Endothelial cell (in vitro differentiated cells): ENCODE results near the gene ARHGAP26. TPM values are rescaled to one million over a fixed set of nuclear protein-coding genes. Genes with fewer than 3 reads are reported as not detected.

Source experiments
- DNase-seq: peaks from one replicate; pipeline ENCODE4 v3.0.0; 2021; ENCODE audit warnings: low spot score
- H3K27ac Mint-ChIP-seq: one replicate; pipeline ENCODE4 v1.8.0; 2021; ENCODE audit warnings: mixed read lengths, inconsistent platforms; ENCODE audit not compliant: unreplicated experiment
- H3K27me3 Mint-ChIP-seq: one replicate; pipeline ENCODE4 v1.8.0; 2021; ENCODE audit warnings: mild to moderate bottlenecking, moderate library complexity, mixed read lengths, inconsistent platforms; ENCODE audit not compliant: unreplicated experiment
- H3K36me3 Mint-ChIP-seq: one replicate; pipeline ENCODE4 v1.8.0; 2021; ENCODE audit warnings: mild to moderate bottlenecking, low read depth, mixed read lengths, inconsistent platforms; ENCODE audit not compliant: unreplicated experiment
- H3K4me1 Mint-ChIP-seq: one replicate; pipeline ENCODE4 v1.8.0; 2021; ENCODE audit warnings: mild to moderate bottlenecking, mixed read lengths, inconsistent platforms; ENCODE audit not compliant: unreplicated experiment
- H3K4me3 Mint-ChIP-seq: one replicate; pipeline ENCODE4 v1.8.0; 2021; ENCODE audit warnings: mild to moderate bottlenecking, mixed read lengths, inconsistent platforms; ENCODE audit not compliant: unreplicated experiment
- H3K9me3 Mint-ChIP-seq: one replicate; pipeline ENCODE4 v1.8.0; 2021; ENCODE audit warnings: mixed read lengths, inconsistent platforms; ENCODE audit not compliant: unreplicated experiment
- CTCF ChIP-seq: fragments of 200-600 bp; sonication (generic); IDR thresholded peaks from one replicate; pipeline ENCODE4 v1.5.0; 2021; ENCODE audit warnings: antibody characterized with exemption; ENCODE audit not compliant: unreplicated experiment
- long read RNA-seq: library from polyadenylated mRNA; unstranded; transcript quantifications from one replicate; pipeline ENCODE4 v2.0.0, GENCODE V29; 2020; ENCODE audit not compliant: unreplicated experiment
- total RNA-seq: library from RNA; stranded (reverse); fragmentation: NEBNext Ultra II Directional; extraction: Animal tissue kit (Norgen Biotek cat#: 25700); gene quantifications from one replicate; pipeline ENCODE4 v1.2.1, GENCODE V29; 2021; ENCODE audit not compliant: unreplicated experiment

The ARHGAP26 gene, protein sequence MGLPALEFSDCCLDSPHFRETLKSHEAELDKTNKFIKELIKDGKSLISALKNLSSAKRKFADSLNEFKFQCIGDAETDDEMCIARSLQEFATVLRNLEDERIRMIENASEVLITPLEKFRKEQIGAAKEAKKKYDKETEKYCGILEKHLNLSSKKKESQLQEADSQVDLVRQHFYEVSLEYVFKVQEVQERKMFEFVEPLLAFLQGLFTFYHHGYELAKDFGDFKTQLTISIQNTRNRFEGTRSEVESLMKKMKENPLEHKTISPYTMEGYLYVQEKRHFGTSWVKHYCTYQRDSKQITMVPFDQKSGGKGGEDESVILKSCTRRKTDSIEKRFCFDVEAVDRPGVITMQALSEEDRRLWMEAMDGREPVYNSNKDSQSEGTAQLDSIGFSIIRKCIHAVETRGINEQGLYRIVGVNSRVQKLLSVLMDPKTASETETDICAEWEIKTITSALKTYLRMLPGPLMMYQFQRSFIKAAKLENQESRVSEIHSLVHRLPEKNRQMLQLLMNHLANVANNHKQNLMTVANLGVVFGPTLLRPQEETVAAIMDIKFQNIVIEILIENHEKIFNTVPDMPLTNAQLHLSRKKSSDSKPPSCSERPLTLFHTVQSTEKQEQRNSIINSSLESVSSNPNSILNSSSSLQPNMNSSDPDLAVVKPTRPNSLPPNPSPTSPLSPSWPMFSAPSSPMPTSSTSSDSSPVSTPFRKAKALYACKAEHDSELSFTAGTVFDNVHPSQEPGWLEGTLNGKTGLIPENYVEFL
- total RNA-seq: 81.5 TPM
- long read RNA-seq, partial matches to known transcripts: 1 of 4 reads
- long read RNA-seq, other reads (novel, unspliced or antisense): 3 of 4 reads

DNA sequence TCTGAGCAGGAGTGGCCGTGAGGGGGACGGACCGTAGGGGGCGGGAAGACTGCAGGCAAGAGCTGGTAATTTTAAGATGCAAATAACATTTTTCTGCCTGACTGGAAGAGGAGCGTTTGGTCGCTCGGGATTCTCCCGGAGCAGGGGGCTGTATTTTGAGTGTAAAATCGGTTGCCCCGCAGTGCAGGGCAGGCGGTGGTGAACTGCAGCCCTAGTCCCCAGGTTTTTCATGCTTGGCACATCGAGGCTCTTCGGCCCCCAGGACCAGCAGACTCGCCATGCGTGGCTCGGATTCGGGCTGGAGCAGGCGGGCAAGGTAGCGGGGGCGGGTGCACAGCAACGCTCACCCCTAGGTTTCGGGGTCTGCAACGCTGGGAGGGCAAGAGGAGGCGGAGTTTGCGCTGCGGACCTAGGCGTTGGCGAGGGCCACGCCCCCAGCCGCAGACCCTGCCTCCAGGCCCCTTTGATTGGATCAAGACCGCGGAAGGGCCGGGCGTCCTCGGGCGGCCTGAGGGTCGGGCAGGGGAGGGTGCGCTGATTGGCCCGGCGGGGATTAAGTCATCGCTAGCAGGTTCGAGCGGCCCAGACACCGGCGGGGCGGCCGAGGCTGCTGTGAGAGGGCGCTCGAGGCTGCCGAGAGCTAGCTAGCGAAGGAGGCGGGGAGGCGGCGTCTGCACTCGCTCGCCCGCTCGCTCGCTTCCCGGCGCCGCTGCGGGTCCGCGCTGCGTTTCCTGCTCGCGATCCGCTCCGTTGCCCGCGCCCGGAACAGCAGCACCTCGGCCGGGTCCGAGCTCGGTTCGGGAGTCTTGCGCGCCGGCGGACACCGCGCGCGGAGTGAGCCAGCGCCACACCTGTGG lies at the start of gene ARHGAP26:
Gene ARHGAP26 (plus strand): TSS at position 585 of the 857 bp plus-strand sequence. CDS start 385 bp downstream, outside the sequence.
- Mint-ChIP-seq H3K4me3 (peak within 1 kb of the TSS; percentile 99), H3K4me1 (peaks cover 29% of the 10 kb centered on the region), H3K9me3 (no peaks in the 10 kb centered on the region), H3K36me3 (peaks cover 7% of the 10 kb centered on the region), H3K27me3 (peaks cover 12% of the 10 kb centered on the region), H3K27ac (peak within 1 kb of the TSS; percentile 81)
- TF ChIP-seq CTCF: no peak
- peak; percentile 96 for DNase-seq

DNA sequence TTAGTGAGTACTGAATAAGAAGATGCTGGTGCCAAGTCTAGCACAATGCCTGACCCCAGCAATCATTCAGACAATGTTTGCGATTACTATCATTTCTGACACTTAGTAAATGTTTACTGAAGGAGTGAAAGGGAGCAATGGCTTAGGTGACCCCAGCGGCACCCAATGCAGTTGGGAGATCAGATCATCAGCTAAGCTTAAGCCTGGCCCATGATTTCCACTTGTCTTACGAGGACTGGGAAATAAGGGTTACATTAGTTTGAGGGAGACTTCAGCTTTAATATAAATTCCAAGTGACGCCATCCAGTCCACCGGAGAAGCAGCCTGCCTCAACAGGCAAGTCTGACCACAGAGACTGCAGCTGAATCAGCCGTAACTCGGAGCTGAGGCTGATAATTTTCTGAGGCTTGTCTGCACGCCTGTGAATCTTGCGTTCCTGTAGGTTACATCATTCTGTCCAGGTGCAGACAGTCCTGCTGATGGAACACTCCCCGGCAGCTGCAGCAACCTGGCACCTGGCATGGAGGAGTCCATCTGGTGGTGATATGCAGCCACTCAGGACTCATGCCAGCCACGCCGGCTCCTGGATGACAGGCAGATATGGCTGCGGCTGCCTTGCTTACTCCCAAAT lies 49.4 kb upstream of the ARHGAP26 start:
- DNase-seq: no peak
- no peak overlapping the region for H3K27ac Mint-ChIP-seq
- no peaks in the 10 kb centered on the region for H3K9me3 Mint-ChIP-seq
- no peaks in the 10 kb centered on the region for H3K36me3 Mint-ChIP-seq
- peaks cover 22% of the 10 kb centered on the region for H3K4me1 Mint-ChIP-seq
- peaks cover 4% of the 10 kb centered on the region for H3K27me3 Mint-ChIP-seq
- no peak for TF ChIP-seq CTCF
- no peak overlapping the region for H3K4me3 Mint-ChIP-seq

GRCh38 chr5:142722146-142722545 lies 48.0 kb upstream of the ARHGAP26 start:
- Mint-ChIP-seq H3K9me3 (no peaks in the 10 kb centered on the region), H3K27ac (no peak overlapping the region), H3K27me3 (peaks cover 4% of the 10 kb centered on the region), H3K4me1 (peaks cover 21% of the 10 kb centered on the region), H3K4me3 (no peak overlapping the region), H3K36me3 (no peaks in the 10 kb centered on the region)
- TF ChIP-seq CTCF: no peak
- no peak for DNase-seq

DNA sequence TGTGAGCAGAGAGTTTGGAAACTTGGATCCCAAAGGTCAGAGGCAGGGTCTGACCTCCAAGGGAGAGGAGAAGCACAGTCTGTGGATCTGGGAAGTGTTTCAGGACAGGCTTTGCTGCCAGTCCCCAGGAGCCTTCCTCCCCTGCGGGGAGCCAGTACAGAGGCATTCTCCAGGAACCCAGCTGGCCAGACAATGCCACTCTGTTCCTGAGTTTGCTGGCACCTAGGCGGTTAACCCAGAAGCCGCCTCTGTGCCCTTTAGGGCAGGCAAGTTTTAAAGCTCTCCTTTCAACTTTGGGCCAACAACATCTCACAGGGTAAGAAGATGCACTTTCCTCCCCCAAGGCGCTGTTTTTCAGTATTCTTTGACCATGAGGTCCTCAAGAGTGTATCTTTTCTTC lies 47.3 kb upstream of the ARHGAP26 start:
- Mint-ChIP-seq H3K36me3 (no peaks in the 10 kb centered on the region), H3K27me3 (peaks cover 4% of the 10 kb centered on the region), H3K27ac (no peak overlapping the region), H3K4me1 (peaks cover 13% of the 10 kb centered on the region), H3K4me3 (no peak overlapping the region), H3K9me3 (no peaks in the 10 kb centered on the region)
- TF ChIP-seq CTCF: no peak
- no peak for DNase-seq
